A549 treated with CpdA at 1 μM for 4 hours (cell line): Measurements from ENCODE around the gene KRT1. TPM values are rescaled to one million over a fixed set of nuclear protein-coding genes. Genes with fewer than 3 reads are reported as not detected.

Source experiments
- total RNA-seq: library from RNA; stranded (reverse); fragments of 200-300 nt; extraction: Qiagen RNA extraction; gene quantifications from 5 replicates; pipeline ENCODE4 v1.2.3, GENCODE V29; 2022; ENCODE audit warnings: low read depth

KRT1 gene
- total RNA-seq = not detected in 5 replicates

GRCh38 chr12:52680363-52680762, at the start of gene KRT1:
Gene KRT1, minus strand, starts transcription at chr12:52680407. Its CDS starts 59 bp downstream, at chr12:52680348.

GRCh38 chr12:52703424-52703823, 23.2 kb upstream of the KRT1 start, which contains the start of gene KRT77:
Gene KRT77, minus strand, starts transcription at chr12:52703524. Its CDS starts 90 bp downstream, at chr12:52703434.

DNA sequence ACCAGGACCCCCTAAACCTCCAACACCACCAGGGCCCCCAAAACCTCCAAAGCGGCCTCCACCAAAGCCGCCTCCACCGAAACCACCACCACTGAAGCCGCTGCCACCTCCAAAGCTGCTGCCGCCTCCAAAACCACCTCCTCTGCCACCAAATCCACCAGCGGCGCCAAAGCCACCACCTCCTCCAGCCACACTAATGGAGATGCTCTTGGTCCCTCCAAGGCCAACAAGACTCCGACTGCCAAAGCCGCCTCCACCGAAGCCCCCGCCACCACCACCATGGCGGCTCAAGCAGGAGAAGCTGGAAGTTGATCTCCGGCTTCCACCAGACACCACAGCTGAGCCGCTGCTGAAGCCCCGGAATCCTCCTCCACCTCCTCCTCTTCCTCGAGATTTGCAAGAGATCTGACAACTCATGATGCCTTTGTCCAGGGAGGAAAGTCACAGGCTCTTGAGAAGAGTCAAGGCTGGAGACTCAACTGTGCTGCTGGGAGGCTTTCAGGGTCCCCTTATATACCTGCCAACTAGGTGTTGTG, 28.4 kb downstream of the KRT1 start, which contains the start of gene KRT2:
TSS of gene KRT2 (minus strand) at position 486 of the 536 bp plus-strand sequence. CDS start at position 417, 69 bp downstream.

Other genes with a start within 250 kb of the KRT1 start
- 0.19 to 0.29 TPM (median 0.23 TPM) in 5 replicates for gene KRT75, start 246.0 kb downstream of the KRT1 start, total RNA-seq
- gene KRT6B, start 228.3 kb downstream of the KRT1 start, total RNA-seq = 0.06 TPM in 1 of 5 replicates, not detected in the others
- gene KRT6C, start 206.6 kb downstream of the KRT1 start, total RNA-seq = not detected in 5 replicates
- 0.15 to 0.42 TPM (median 0.29 TPM) in 5 replicates for gene KRT6A, start 187.2 kb downstream of the KRT1 start, total RNA-seq
- gene KRT5, start 160.0 kb downstream of the KRT1 start, total RNA-seq = 0.08 to 0.25 TPM (median 0.09 TPM) in 3 of 5 replicates, not detected in the others
- gene KRT71, start 127.3 kb downstream of the KRT1 start, total RNA-seq = not detected in 5 replicates
- not detected in 5 replicates for gene KRT74, start 106.6 kb downstream of the KRT1 start, total RNA-seq
- gene KRT72, start 78.9 kb downstream of the KRT1 start, total RNA-seq = not detected in 5 replicates
- not detected in 5 replicates for gene KRT73, start 61.8 kb downstream of the KRT1 start, total RNA-seq
- 0.03 TPM in 1 of 5 replicates, not detected in the others for gene KRT2, start 28.2 kb downstream of the KRT1 start, total RNA-seq
- not detected in 5 replicates for gene KRT77, start 23.1 kb upstream of the KRT1 start, total RNA-seq
- gene KRT76, start 96.9 kb upstream of the KRT1 start, total RNA-seq = not detected in 5 replicates
- 0.03 to 0.10 TPM in 2 of 5 replicates, not detected in the others for gene KRT3, start 115.7 kb upstream of the KRT1 start, total RNA-seq
- 2.3 to 4.2 TPM (median 3.1 TPM) in 5 replicates for gene KRT4, start 133.7 kb upstream of the KRT1 start, total RNA-seq
- 0.09 to 0.22 TPM (median 0.16 TPM) in 4 of 5 replicates, not detected in the other for gene KRT79, start 153.9 kb upstream of the KRT1 start, total RNA-seq
- 0.06 TPM in 1 of 5 replicates, not detected in the others for gene KRT78, start 168.6 kb upstream of the KRT1 start, total RNA-seq
- 2,787 to 3,378 TPM (median 3,286 TPM) in 5 replicates for gene KRT8, start 224.7 kb upstream of the KRT1 start, total RNA-seq